Right kidney (tissue), 1 donor: ENCODE measurements around the gene PAM16.
"Not testable (repeated sequence)": the region's sequence is repeated elsewhere in the genome, so short reads cannot be mapped to it uniquely, and the experiment has no call there.

Experiments used
- DNase-seq: peaks from one replicate; pipeline ENCODE4 v3.0.0-alpha.2; 2016

Gene PAM16

DNA sequence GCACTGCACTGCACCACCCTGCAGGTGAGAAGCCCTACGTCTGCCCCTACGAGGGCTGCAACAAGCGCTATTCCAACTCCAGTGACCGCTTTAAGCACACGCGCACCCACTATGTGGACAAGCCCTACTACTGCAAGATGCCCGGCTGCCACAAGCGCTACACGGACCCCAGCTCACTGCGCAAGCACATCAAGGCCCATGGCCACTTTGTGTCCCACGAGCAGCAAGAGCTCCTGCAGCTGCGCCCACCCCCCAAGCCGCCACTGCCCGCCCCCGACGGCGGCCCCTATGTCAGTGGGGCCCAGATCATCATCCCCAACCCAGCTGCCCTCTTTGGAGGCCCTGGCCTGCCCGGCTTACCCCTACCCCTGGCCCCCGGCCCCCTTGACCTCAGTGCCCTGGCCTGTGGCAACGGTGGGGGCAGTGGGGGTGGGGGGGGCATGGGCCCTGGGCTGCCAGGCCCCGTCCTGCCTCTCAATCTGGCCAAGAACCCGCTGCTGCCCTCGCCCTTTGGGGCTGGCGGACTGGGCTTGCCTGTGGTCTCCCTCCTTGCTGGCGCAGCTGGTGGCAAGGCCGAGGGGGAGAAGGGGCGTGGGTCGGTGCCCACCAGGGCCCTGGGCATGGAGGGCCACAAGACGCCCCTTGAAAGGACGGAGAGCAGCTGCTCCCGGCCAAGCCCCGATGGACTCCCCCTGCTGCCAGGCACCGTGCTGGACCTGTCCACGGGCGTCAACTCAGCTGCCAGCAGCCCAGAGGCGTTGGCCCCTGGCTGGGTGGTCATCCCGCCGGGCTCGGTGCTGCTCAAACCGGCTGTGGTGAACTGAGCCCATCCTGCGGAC, 14.2 kb downstream of the PAM16 start:
- DNase-seq, result no peak

DNA sequence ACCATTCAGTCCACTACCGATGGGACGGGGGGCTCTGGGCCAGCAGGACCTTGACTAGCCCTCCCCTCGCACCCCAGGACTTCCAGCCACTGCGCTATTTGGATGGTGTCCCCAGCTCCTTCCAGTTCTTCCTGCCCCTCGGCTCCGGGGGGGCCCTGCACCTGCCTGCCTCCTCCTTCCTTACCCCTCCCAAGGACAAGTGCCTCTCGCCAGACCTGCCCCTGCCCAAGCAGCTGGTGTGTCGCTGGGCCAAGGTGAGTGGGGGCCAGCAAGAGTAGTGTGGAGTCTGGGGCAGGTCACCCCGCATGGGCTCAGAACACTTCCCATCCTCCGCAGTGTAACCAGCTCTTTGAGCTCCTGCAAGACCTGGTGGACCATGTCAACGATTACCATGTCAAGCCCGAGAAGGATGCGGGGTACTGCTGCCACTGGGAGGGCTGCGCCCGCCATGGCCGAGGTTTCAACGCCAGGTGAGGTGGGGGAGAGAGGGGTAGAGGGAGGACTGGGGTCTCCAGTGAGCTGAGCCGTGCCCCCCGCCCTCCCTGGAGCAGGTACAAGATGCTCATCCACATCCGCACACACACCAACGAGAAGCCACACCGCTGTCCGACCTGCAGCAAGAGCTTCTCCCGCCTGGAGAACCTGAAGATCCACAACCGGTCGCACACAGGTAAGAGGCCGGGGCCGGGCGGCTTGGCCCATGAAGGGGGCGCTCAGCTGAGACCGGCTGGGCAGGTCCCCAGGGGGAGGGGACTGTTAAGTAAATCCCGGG, 16.2 kb downstream of the PAM16 start:
- no peak for DNase-seq

DNA sequence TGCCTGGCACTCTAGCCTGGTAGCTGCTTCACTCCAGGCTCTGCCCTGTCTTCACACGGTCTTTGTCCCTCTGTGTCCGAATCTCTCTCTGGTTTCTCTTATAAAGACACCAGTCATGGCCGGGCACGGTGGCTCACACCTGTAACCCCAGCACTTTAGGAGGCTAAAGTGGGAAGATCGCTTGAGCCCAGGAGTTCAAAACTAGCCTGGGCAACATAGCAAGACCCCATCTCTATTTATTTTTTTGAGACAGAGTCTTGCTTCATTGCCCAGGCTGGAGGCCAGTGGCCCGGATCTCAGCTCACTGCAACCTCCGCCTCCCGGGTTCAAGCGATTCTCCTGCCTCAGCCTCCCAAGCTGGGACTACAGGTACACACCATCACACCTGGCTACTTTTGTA, 17.4 kb downstream of the PAM16 start:
- not testable (repeated sequence) for DNase-seq

DNA sequence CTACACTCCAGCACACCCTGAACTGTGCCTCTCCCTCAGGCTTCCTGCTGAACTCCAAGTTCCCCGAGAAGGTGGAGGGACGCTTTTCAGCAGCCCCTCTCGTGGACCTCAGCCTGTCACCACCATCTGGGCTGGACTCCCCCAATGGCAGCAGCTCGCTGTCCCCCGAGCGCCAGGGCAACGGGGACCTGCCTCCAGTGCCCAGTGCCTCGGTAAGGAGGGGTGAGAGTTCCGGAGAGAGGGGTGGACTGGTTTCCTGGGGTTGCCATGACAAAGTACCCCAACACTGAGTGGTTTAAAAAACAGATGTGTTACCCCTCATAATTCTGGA, 17.8 kb downstream of the PAM16 start:
- DNase-seq, result no peak

DNA sequence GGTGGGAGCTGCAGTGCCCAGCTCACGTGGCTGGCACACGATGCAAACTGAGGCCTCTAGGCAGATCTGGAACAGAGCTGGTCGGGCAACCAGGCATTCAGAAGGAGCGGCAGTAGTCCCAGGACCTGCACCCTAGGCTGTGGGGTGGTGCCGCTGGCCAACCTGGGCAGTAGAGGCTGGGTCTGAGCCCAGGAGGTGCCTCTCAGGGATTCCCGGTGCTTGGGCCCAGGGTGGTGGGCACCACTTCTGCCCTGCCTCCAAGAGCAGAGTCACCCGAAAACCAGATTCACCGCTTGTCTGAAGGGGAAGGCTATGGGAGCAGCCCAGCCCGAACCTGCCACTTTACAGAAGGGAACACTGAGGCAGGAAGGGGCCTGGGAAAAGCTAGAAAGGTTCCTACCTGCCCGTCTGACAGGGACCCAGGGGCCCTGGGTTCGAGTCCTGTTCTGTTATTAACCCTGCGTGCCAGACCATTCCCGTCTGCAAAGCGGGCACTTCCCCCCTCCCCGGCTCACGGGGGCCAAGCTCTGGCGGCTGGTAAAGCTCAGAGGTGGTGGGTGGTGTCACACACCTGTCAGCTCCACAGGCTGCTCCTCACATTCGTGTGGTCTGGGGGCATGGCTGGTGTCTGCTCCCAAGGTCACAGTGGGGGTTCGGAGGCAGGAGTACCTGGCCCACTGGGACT, 18.4 kb downstream of the PAM16 start:
- DNase-seq, result no peak

DNA sequence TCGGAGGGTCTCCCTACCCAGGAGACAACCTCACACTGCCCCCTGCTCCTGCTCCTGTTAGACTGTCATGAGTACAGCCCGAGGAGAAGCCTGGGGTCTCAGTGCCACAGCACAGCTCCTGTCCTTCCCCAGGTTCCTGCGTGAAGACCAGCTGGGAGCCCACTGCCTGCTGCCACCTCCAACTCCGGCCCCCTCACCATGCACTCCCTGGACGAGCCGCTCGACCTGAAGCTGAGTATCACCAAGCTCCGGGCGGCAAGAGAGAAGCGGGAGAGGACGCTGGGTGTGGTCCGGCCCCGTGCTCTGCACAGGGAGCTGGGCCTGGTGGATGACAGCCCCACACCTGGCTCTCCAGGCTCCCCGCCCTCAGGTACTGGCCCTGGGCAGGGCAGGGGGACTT, 19.0 kb downstream of the PAM16 start:
- no peak for DNase-seq

DNA sequence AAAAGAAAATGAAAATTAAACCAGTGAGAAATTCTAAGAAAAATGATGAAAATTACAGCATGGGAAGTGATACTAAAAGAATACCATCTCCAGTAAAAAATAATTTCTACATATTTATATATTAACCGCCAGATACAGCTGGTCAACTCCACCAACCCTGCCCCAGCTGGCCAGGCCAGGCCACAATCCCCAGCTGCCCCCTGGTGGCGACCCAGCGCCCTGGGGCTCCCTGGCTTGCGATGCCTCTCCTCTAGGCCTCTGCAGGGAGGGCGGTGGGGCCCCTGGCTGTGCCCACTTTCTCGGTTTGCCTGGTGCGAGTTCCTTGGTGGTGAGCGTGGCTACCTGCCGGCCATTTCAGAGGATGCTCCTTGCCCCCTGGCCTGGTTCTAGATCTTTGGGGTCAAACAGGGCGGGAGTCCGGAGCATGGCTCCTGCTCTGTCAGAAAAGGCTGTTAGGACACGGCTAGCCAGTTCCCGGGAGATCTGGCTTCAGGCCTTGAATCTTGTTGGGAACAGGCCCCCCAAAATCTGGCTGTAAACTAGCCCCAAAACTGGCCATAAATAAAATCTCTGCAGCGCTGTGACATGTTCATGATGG, 20.7 kb downstream of the PAM16 start:
- peak; percentile 67 for DNase-seq

DNA sequence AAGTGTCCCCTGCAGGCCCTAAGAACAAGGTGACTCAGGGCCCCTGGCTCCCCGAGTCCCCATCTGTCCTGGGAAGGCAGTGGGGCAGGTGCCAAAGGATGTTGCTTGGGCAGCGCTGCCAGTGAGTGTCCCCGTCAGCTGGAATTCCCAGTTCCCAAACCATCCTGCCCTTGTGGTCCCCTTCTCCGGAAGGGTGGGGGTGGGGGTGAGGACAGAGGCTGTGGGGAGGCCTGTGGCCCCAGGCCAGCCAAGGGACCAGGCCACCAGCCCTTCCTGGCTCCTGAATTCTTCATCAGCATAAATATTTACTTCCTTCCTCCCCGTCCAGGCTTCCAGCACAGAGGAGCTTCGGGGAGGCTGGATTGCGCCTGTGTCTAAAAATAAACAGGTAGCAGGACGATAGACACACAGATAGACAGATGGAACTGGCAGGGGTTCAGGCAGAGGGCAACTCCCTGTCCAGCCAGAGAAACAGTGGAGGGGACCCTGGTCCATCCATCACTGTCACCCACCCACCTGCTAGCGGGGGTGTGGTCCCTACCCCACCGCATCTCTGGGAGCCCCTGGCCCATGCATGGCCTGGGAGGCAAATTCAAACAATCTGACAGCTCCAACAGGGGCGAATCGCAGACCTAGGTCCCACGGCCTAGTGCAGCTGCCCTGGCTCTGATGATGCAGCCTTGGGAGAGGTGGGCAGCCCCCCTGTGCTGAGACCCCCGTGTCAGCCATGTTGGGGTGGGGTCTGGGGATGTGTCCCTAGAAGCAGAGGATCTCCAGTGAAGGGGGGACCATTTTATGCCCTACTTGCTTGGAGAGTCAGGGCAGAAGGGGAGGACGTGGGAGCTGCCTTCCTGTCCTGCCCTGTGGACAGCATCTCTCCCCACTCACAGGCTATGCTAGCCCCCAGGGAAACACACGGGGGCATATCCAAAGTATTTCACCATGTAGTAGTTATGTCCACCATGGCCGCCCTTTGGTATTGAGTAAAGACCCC, 22.0 kb downstream of the PAM16 start:
- DNase-seq, result no peak

DNA sequence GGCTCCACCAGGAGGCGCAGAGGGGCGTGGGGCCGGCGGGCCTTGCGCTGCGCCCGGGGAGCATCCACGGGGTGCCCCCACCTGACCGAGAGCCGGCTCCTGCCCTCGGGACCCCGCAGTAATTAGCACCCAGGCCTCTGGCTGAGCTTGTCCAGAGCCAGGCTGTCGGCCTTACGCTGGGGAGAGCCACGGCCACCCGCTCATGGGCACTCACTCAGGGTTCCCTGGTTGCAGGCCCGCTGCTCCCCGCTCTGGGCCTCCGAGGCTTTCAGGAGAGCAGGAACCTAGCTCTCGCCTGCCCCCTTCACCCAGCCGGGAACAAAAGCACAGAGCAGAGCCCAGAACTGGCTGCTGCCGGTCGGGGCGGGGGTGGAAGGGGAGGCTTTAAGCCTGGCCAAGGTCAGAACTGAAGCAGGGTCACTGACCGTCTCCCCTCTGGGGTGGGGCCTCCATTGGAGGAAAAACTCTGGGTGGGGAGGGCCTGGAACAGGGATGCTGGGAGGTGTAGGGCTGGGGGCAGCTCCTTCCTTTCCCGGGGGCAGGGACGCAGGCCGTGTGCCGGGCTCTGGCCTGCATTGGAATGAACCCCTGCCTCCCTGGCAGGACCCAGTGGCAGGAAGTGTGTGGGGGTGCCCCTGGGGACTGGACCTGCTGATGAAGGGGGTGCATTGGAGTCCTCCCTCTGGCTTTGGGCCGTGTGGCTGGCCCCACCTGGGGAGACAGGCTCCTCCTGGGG, 22.9 kb downstream of the PAM16 start:
- DNase-seq, result peak; percentile 73

DNA sequence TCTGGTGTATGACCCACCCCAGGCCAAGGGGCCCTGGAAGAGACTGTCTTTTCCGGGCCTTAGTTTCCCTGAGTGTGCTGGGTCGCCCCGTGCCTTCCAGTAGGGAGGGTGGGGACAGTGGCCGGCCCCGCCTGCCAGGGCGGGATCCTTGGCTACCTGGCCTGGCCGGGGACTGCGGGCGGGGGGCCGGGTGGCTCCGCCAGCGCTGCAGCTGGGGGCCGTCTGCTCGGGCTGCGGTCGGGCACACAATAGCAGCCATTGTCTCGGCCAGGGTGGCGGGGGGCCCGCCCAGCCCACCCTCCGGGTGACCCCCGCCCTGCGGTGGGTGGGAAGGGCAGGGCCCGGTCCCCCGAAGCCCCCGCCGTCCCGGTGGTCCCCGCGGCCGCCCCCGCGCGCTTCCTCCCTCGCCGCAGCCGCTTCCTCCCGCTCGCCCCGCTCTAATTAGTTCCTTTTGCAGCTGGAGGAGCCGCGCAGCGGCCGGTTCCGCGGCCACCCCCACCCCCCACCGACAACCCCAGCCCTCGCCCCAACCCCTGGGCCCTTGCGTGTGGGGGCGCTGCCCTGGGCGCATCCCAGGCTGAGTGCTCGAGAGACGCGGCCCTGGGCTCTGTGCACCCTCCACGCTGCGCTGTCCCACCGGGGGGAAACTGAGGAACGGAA, 23.6 kb downstream of the PAM16 start:
- no peak for DNase-seq

DNA sequence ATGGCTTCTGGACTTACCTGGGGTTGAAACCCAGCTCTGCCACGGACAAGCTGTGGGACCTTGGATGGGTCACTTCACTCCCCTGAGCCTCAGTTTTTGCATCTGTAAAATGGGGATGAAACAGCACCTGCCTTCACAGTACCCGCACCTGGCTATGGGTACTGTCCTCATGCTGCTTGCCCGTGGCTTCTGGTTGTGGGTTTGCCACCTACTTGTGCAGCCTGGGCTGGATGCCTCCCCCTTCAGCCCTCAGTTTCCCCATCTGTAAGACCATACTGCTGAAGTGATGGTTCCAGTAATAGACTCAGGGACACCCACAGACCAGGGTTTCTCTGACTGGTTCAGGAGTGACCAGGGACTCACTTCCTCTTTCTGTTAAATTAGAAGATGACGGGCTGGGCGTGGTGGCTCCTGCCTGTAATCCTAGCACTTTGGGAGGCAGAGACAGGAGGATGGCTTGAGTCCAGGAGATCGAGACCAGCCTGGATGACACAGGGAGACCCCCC, 25.8 kb downstream of the PAM16 start:
- DNase-seq, result no peak

DNA sequence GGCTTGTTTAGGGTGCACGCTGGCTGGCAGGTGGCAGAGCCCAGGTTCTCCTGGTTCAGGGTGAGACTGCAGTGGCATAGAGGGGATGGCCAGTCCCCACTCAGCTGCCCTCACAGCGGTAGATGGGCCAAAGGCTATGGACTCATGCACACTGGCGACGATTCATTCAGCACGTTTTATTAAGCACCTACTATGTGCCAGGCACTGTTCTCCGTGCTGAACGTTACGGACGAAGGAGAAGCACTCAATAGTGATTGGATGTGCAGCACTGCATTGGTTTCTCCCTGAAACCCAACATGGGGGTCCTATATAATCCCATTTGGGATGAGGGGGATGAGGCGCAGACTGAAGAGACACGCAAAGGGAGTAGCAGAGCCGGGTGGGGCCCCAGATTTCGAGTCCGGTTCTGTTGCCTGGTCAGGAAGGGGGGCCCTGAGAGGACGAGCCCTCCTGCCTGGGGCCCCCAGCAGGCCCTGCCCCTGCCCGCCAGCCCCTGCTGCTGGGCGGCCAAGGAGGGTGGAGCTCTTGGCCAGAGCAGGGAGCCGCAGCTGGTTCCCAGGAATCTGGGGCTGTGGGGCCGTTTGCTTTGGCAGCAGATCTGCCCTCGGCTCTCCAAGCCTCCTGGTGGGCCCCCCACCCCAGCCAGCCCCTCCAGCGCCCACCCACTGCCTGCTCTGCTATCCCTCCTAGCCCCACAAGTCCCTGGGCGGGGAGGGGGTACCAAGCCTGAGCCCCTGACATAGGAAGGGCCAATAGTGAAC, 26.4 kb downstream of the PAM16 start:
- DNase-seq, result no peak

DNA sequence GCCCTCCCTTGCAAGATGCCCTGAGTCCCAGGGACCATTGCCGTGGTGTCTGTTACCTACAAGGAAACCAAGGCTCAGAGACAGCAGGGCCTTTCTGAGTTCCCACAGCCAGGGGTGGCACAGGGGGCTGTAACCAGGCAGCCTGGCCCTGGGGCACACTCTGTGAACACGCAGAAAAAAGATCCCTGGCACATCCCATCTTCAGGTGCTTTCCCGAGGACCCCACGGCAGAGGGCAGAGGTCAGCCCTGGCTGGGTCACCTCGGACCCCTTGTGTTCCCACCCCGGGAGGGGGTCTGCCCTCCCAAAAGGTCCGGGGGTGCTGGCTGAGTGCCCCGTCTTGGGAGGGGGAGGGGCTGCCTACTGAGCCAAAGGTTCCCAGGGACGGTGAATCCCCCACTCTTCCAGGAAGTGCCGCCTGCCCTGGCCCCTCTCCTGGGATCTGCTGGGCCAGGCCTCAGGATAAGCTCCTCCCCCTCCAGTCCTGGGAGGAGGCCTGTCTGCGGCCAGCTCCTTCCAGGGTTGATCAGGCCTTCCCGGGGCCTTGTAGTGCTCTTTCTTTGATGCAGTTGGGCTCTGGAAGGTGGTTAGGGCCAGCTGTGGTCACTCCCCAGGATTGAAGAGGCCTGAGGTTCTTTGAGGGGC, 27.2 kb downstream of the PAM16 start:
- no peak for DNase-seq

DNA sequence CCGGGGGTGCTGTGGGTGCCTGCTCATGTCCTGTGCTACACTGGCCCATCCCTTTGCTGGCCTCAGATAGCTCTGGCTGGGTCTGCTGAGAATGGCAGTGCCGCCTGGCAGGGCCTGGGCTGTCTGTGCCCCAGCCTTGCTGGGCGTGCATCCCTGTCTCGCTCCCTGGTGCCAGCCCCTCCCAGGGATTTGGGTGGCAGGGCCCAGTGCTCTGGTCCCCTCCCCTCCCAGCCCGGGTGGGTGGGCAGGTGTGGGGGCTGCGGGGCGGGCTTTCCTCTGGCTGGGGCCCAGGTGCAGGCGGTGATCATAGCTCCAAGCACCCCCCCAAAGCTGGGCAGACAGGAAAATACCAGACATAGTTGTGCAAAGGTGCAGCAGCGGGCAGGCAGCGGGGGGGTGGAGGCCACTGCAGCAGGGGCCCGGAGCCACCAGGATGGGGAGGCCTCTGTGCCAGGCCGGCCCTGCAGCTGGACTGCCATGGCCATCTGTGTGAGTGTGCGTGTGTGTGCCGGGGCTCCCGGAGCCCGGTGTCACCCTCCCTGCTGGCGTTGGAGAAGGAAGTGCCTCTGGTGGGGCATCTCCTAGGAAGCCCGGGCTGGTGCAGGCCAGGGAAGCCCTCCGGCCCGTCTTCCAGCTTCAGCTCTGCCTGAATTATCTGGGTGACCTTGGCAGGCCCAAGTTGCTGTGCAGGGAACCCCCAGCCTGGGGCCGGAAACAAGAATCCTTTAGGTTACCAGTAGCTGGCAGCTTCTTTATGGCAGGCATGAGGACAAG, 27.9 kb downstream of the PAM16 start:
- no peak for DNase-seq

DNA sequence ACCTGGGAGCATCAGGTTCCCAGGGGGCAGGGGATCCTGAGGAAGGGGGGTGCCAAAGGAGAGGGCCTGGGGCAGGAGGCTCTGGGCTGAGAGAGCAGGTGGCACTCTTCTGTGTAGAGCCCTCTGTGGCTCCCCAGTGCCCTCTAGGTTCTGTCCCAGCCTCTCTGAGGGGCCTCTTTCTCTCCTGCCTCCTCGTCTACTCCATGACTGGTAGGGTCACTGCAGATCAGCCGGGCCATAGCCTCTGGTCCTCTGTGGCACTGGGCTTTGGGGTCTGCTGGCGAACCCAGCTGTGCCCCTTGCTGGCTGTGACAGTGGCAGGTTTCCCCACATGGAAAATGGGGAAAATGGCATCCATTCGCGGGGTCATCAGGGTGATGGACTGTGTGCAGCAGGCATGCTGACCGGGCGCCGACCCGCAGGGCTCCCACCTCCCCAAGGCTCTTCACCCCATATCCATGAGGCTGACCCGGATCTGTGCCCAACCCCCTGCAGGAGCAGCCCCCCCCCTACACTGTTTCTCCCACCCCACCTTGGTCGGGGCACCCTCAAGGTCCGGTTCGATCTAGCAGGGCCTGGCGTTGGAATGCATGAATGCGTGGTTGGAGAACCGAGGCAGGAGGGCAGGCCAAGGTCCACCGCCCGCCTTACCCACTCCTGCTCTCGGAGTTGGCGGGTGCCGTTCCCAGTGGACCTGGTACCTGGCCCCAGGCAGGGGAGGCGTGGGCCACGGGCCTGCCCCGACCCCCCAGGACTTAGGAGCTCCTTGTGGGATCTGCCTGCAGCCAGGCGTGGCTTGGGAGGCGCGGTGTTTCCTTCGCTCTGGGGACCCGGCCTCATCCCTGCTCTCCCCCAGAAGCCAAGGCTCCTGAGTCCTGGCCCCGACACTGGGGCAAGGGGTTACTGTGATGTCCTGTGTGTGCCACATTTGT, 28.7 kb downstream of the PAM16 start:
- no peak for DNase-seq

DNA sequence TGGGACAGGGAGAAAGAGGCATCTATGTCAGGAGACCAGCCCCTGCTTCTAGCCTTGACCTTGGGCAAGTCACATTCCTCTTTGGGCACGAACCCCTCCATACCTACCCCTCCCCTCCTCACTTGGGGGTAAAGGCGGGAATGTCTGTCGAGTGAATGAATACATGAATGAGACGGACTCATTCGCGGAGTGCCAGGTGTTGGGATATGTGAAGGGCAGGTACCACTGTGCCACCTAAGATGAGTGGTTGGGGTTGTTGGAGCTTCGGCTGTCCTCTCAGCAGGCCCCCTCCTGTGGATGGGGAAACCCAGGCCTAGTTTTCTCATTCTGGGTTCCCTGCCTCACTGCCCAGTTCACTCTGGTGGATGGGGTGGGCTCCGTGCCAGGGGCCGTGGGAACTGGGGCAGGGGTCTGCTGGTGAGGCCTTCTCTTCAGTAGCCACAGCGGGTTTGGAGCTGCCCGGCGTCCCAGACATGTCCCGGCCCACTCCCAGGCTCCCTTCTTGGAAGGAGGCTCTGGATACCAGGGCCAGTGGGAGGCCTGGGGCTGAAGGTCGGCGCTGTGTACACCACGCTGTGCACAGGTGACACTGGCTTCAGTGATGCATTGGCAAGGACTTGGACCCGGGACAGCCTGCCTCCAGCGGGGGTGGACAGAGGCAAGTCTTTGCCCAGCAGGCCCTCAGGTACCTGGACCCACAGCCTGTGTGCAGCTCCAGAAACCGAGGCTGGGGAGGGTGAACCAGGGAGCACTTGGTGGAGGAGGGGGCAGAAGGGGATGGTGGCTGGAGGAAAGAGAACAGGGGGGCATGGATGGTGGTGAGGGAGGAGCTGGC, 29.6 kb downstream of the PAM16 start:
- no peak for DNase-seq
